C1 segment of cervical spinal cord (tissue), 14 donors: Measurements from ENCODE around the gene TMEM94.
"Not testable (repeated sequence)": the region's sequence is repeated elsewhere in the genome, so short reads cannot be mapped to it uniquely, and the experiment has no call there.

Experiments
- DNase-seq, 14 donors: peaks; one replicate each; lab custom pipeline; 2025; lab: John Stamatoyannopoulos, UW

Gene TMEM94

GRCh38 chr17:75456417-75457046, at the start of gene TMEM94:
TSS of gene TMEM94 (plus strand) at chr17:75456635. CDS start at chr17:75471906, 15,271 bp downstream.
- peak; percentile 34 to 98 (median 92) for DNase-seq

GRCh38 chr17:75407655-75408352, 48.6 kb upstream of the TMEM94 start:
- DNase-seq, result no peak

- DNase-seq, result no peak
Observed at GRCh38 chr17:75410141-75410540, 46.3 kb upstream of the TMEM94 start.

GRCh38 chr17:75411328-75412067, 44.9 kb upstream of the TMEM94 start:
- no peak for DNase-seq

GRCh38 chr17:75412455-75413317, 43.7 kb upstream of the TMEM94 start:
- peak in 12 of 14 donors; percentile 6 to 58 (median 26) for DNase-seq

GRCh38 chr17:75414488-75414887, 41.9 kb upstream of the TMEM94 start:
- no peak for DNase-seq

- DNase-seq, result no peak
Observed at GRCh38 chr17:75416006-75416405, 40.4 kb upstream of the TMEM94 start.

- no peak for DNase-seq
Observed at GRCh38 chr17:75417054-75417580, 39.3 kb upstream of the TMEM94 start.

- no peak for DNase-seq
Observed at GRCh38 chr17:75418531-75418930, 37.9 kb upstream of the TMEM94 start.

GRCh38 chr17:75428543-75429469, 27.6 kb upstream of the TMEM94 start:
- DNase-seq, result peak in 1 of 14 donors; percentile 4

GRCh38 chr17:75430159-75430974, 26.1 kb upstream of the TMEM94 start:
- DNase-seq, result no peak

GRCh38 chr17:75433218-75433783, 23.1 kb upstream of the TMEM94 start:
- no peak for DNase-seq

- DNase-seq, result not testable (repeated sequence)
Observed at GRCh38 chr17:75434433-75434832, 22.0 kb upstream of the TMEM94 start.

- DNase-seq, result not testable (repeated sequence)
Observed at GRCh38 chr17:75437404-75437803, 19.0 kb upstream of the TMEM94 start.

- DNase-seq, result no peak
Observed at GRCh38 chr17:75439287-75439686, 17.1 kb upstream of the TMEM94 start.

GRCh38 chr17:75440738-75441448, 15.5 kb upstream of the TMEM94 start:
- DNase-seq, result no peak

- DNase-seq, result no peak
Observed at GRCh38 chr17:75442168-75443103, 14.0 kb upstream of the TMEM94 start.
